Skin epidermis (tissue), 12 donors: ENCODE results near the gene SKAP1.
"Not testable (repeated sequence)": the region's sequence is repeated elsewhere in the genome, so short reads cannot be mapped to it uniquely, and the experiment has no call there.

ENCODE experiments used
- H3K27ac ChIP-seq, 21 experiments: fragments of 200-600 bp; sonication (generic) in 11 of 21; one replicate each; pipeline ENCODE4 v1.5.0; 2020; ENCODE audit warnings: mild to moderate bottlenecking in 3 of 21, inconsistent platforms in 2 of 21, moderate library complexity in 2 of 21
- H3K4me3 ChIP-seq, 7 experiments: fragments of 200-600 bp; sonication (generic) in 2 of 7; one replicate each; pipeline ENCODE4 v1.5.0; 2020; ENCODE audit warnings: inconsistent platforms in 2 of 7, mild to moderate bottlenecking in 2 of 7, moderate library complexity in 1 of 7

Gene SKAP1

DNA sequence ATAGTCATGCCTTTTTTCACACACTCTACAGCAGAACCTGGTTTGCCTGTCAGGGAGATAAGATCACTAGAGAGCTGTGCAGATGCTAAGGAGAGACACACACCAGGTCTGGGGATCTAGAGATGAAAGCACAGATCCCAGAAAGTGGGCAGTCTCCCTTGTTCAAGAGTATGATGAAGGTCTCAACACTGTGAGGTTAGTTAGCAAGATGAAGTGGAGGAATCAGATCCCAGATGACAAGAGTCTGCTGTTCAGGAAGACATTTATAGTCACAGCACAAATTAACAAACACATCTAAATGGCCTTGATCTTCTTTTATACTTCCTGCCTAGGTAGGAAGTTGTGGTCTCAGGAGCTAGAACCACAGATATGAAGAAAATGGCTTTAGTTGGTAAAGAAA lies 23.4 kb upstream of the SKAP1 start:
- Histone ChIP-seq H3K4me3 (no peak overlapping the region), H3K27ac (peak overlapping the region in 5 of 21 experiments; percentile 9 to 81 (median 55))

DNA sequence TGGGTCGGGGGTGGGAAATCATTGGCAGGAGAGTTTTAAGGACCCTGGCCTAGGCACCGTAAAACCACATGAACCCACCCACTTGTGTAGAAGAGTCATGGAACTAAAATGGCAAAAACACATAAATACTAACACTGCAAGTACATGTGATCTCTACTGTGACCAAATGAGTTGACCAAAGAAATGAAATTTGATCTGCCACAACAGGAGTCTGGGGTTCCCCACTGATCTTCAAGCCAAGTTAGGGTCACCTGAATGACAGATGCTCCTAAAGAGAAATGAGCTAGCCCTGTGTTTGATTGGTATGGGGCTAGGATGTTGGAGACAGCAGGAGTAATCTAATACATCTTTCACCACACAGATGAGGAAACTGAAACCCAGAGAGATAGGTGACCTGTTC lies 21.5 kb upstream of the SKAP1 start:
- H3K4me3 ChIP-seq, result no peak overlapping the region

DNA sequence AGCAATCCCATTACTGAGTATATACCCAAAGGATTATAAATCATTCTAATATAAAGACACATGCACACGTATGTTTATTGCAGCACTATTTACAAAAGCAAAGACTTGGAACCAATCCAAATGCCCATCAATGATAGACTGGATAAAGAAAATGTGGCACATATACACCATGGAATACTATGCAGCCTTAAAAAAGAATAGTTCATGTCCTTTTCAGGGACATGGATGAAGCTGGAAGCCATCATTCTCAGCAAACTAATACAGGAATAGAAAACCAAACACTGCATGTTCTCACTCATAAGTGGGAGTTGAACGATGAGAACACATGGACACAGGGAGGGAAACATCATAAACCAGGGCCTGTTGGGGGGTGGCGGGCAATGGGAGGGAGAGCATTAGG lies 19.3 kb upstream of the SKAP1 start:
- not testable (repeated sequence) for H3K4me3 ChIP-seq, H3K27ac ChIP-seq

More for the DNA sequence above, 21.5 kb upstream of the SKAP1 start:
- H3K27ac ChIP-seq, result no peak overlapping the region

DNA sequence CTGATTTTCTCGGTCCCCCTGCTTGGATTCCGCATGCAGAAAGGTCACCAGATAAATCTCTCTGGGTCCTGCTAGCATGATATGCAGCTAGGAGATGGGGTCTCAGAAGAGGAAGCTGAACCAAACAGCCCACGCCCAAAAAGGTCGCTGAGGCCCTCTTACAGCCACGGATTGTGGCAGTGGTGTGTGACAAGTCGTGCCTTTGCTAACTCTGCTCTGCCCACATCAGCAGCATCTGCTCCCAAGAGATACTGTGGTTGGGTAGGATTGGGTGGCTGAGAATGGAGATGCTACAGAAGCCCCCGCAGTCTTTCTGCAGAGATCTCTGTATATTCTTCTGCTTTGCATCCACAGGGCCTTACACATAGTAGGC lies 15.2 kb upstream of the SKAP1 start:
- H3K4me3 ChIP-seq, result no peak overlapping the region
- no peak overlapping the region for H3K27ac ChIP-seq

DNA sequence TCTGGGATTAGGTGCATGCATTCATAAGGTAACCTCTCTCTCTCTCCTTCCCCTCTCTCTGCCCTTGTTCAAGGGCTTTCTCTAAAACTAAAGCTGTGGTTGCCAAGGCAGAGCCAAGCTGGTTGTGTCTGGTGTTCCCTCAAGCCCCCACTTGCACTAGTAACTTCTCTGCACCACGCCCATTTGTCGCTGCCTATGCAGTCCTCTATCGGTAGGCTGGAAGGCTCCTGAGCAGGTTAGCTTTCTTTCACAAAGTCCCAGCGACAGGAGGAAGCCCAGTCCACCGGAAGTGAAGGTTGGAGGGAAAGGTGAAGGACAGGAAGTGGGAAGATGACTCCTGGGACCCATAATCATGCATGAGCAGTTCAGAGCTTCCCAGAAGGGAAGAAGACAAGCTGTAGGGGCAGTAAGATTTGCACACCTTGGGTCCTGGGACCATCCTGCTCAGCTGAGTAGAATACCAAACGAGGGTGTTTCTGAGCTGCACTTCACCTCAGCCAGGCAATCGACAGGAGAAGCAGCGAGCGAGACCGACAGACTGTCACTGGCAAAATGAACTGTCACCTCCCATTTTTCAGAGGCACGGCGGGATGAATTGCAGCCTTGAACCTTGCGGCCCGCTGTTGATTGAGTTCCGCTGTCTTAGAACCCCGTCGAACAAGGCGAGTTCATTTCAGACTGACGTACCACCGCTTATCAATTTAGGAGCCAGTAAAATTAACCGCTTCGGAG lies 14.7 kb upstream of the SKAP1 start:
- Histone ChIP-seq H3K4me3 (no peak overlapping the region), H3K27ac (peak overlapping the region in 2 of 21 experiments; percentile 33 to 56)

DNA sequence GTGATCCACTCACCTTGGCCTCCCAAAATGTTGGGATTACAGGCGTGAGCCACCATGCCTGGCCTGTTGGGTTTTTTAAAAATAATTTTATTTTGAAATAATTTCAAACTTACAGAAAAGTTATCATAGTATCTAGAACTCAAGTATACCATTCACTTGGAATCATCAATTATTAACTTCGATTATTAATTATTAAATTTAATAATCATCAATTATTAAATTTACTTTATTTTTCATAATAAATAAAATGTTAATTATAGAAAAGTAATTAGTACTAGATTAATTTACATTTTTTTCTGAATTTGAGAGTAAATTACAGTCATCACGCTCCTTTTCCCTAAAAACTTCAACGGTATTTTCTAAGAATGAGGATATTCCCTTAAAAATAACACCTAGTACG lies 13.7 kb upstream of the SKAP1 start:
- Histone ChIP-seq H3K4me3 (no peak overlapping the region), H3K27ac (no peak overlapping the region)

DNA sequence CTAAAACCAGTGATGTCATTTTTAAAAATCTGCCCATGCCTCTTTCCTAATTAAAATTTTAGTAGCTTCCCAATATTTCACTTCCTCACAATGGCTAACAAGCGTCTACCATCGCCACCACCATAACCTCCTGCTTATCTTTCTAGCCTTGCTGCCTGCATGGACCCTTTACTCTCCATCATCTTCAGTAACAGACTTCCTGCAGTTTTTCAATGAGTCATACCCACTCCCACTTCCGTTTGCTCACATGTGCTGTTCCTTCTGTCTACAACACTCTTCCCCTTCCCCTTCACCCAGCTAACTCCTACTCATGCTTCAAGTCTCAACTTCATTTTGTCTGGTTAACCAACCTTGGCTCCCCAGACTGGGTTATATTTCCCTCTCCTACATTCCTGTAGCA lies 12.8 kb upstream of the SKAP1 start:
- peak overlapping the region in 4 of 21 experiments; percentile 23 to 84 (median 68) for H3K27ac ChIP-seq
- no peak overlapping the region for H3K4me3 ChIP-seq

DNA sequence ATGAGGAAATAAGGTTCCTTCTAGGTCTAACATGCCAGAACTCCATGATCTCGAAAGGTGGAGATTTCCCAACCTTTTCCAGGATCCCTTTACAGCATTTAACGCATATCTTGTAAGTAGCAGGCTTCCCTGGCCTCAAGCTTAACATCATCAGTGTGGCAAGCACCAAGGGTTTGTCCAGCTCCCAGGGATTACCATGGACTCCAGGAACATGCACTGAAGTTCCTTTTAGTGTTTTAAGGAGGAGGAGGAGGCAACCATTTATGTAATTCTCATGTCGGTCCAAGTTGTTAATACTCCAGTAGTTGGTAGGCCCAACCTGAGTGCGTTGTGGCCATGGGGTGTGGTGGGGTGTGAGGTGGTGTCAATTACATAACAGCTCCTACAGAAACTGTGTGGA lies 11.8 kb upstream of the SKAP1 start:
- Histone ChIP-seq H3K27ac (peak overlapping the region in 8 of 21 experiments; percentile 3 to 84 (median 60)), H3K4me3 (no peak overlapping the region)

DNA sequence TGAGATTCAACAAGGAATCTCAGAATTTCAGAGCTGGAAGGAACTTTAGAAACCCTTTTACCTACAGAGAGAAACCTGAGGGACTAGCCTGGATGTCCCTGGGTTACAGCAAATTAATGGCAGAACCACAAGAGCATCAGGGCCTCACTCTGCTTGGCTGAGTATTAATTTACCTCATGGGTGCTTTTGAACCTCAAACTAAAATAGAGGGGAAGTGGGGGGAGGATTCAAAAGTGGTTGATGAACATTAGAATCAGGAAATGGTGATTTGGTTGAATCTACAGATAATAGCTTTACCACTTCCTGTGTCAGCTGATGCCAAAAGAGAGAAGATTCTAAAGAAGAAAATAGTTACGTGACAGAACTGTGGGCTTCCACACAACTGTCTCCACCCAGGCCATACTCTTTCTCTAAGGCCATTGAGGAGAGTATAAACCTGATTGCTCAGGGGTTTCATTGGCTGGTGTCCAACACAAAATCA lies 11.3 kb upstream of the SKAP1 start:
- Histone ChIP-seq H3K27ac (peak overlapping the region in 8 of 21 experiments; percentile 3 to 84 (median 74)), H3K4me3 (no peak overlapping the region)

DNA sequence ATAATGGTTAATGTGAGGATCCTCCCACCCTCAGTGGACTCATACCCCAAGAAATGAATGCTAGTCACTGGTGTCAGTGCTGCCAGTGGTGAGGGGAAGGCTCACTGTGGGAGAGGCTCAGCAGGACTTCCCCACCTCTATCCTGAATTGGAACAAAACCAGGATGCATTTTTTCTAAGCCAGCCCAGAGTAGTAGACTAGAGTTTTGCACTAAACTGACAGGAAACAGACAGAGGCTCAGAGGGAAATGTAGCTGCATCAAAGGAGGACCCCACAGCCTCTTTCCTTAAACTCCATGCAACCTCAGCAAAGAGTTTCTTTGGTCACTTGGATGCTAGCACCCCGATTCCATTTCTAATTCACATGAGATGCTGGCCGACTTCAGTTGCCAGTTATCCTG lies 10.7 kb upstream of the SKAP1 start:
- no peak overlapping the region for H3K4me3 ChIP-seq
- H3K27ac ChIP-seq, result peak overlapping the region in 9 of 21 experiments; percentile 1 to 81 (median 70)

DNA sequence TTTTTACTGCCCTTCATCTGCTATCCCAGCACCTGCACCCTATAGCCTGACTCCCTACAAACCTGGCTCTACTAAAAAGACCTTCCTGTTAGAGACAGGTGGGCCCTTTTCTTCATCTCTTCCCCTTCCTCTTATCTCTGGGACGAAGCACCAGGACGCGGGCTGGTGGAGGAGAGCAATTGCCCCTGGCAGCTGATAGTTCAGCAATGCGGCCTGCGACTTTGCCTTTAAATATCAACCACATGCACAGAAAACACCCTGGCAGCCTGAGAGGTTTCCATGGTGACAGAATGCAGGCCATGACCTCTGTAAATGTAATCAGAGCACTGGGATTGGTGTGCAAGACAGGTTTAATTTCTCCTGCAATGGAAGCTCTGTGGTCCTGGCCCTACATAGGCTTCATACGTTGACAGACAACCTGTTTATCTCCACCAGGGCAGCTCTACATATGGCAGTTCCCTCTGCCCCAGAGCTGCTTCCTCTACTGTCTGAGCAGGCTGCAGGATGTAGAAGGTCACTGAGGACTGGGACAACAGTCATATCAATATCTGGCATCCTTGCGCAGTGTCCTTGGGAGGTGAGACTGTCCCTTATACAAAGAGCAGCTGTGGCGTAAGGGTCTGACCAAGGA lies 10.0 kb upstream of the SKAP1 start:
- no peak overlapping the region for H3K4me3 ChIP-seq
- H3K27ac ChIP-seq, result peak overlapping the region in 8 of 21 experiments; percentile 27 to 81 (median 74)

DNA sequence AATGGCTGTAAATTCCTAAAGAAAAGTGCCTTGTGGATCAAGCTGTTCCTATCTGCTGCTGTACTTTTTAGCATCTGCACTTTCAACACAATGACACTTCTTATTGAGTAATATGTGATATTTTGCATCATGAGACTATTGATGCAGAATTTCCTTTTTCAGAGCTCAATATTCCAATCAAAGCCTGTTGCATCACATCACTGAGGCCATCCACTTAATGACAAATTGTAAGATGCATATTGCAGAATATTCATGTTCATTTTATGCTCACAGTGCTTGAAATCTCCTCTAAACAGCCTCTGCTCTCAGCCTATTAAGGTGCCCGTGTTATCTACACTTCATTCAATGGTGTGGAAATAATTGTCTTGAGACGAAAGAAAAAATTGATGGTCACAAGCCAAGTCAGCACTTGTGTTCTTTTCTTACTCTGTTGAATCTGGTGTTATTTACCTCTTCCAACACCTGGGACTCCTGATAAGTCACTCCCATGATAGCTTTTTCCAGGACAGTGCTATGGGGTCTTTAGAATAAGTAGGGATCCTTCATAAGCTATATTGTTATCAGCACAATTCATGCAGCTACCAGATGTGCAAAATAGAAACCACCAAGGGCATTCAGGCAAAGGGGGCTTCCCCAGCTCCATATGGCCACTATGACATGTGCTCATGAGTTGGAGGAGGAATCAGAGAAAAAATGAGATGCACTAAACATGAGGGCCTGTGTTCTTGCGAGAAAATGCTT lies 9.3 kb upstream of the SKAP1 start:
- H3K4me3 ChIP-seq, result no peak overlapping the region

DNA sequence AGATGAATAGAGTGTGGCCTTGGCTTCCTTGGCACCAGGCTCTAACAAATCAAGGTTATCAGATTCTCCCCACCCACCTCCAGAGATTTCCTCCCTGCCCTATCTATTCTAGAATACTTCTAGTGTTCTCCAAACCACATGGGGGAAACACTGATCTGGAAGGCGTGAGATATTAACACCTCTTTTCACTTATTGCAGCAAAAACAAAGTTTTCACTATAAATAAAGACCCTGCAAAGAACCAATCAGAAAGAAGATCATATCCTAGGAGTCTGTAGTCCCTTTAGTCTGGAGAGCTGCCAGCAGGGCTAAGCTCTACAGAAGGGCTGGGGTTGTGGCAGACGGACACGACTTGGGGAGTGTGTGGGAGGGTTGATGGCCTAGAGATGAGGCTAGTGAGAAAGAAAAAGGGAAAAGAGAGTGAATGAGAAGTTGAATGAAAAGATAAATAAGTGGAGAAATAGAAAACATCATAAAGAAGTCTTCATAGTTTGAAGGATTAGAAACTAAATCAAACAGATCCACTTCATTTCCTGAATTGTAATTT lies 8.6 kb upstream of the SKAP1 start:
- Histone ChIP-seq H3K27ac (peak overlapping the region in 2 of 21 experiments; percentile 78 to 81), H3K4me3 (no peak overlapping the region)

More for the DNA sequence above, 9.3 kb upstream of the SKAP1 start:
- peak overlapping the region in 7 of 21 experiments; percentile 27 to 81 (median 78) for H3K27ac ChIP-seq

DNA sequence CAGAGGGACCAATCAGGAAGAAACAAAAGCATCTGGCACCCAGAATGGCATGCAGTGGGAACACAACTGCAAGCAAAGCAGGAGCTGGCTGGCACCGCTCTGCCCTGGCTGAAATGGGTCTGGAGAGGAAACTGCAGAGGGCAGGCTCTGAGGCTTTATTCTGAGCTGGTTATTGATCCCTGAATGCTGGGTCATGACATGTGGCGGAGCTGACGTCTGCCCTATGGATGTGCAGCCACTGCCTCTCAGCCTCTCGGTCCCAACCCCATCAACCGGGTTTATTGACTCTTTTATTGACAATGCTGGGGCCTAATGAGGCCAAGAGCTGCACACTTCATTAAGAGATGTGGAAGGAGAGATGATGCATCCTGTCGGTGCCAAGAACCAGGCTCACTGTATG lies 3.9 kb upstream of the SKAP1 start:
- H3K27ac ChIP-seq, result no peak overlapping the region

DNA sequence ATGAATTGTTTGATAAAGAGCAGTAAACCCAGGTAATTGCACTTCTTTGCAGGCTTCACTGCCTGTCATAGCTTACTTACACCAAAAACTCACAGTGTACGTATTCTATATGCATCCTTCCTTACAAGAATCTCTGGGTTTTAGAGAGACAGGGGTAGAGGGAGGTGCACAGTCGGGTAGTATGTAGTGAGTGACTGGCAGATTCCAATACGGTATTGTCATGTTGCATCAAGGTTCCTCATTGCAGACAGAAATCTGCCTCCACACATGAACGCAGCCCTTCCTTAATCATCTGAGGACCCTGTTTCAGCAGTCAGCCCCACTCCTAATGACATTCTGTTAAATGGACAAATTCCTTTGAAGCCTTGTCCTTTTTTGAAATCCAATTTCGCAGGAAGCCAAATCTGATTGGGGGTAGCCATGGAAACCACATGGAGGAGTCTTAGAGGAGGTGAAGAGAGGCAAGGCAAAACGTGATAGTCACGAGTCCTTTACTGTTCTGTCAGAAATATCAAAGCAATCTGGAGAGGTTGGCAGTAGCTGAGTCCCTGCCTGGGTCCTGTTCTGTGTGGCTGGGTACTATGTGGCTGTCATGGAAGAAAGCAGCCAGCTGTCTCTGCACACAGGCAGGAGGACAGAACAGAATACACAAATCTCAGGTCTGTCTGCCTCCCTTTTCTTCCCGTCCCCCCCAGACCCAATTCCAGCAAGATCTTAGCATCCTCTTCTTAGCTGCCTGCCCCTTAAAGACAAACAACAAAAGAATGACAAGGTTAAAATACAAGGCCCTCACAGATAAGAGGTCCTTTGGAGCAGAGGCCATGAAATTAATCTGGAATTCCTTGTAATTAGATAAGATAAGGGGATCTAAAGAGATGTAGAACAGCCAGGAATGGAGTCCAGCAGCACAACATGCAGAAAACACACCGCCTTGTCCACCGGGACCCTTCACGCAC lies 3.1 kb upstream of the SKAP1 start:
- Histone ChIP-seq H3K4me3 (no peak overlapping the region), H3K27ac (no peak overlapping the region)

More for the DNA sequence above, 3.9 kb upstream of the SKAP1 start:
- H3K4me3 ChIP-seq, result no peak overlapping the region

DNA sequence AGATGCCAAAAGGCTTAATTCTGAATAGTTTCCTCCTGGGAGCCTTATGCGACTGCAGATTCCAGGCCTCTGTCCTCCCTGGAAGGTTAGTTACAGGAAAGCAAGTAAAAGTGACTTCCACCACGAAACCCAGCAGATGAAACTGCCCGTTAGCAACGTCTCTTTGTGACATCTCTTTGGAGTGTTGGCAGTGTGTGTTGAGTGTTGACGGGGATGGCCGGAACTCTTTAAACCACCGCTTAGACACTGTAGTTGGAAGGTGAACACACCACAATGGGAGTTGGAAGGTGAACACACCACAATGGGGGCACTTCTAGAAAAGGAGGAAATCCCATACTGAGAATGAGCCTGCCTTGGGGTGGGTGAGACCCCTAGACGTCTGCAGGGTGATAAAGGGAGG lies 858 bp downstream of the SKAP1 start:
- peak overlapping the region; percentile 11 to 41 (median 32) for H3K4me3 ChIP-seq

DNA sequence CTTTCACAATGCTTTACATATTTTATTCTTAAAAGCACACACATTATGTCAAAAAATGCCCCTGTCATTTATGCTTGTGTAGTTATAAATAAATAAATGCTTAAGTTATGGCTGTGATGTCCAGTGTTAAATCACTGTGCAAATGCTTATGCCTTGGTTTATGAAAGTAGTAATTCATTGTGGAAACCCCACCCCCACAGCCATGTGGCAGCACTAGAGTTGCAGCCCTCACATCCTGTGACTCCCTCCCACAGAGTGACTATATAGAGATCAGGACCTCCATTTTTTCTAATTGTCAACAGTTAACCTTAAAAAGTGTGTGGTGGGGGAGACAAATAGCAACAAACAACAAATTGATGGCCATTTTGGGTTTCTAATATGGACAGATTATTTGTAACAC lies 2.4 kb downstream of the SKAP1 start:
- Histone ChIP-seq H3K27ac (peak overlapping the region in 1 of 21 experiments; percentile 92), H3K4me3 (peak overlapping the region in 1 of 7 experiments; percentile 9)

More for the DNA sequence above, 858 bp downstream of the SKAP1 start:
- peak overlapping the region in 15 of 21 experiments; percentile 20 to 93 (median 75) for H3K27ac ChIP-seq

DNA sequence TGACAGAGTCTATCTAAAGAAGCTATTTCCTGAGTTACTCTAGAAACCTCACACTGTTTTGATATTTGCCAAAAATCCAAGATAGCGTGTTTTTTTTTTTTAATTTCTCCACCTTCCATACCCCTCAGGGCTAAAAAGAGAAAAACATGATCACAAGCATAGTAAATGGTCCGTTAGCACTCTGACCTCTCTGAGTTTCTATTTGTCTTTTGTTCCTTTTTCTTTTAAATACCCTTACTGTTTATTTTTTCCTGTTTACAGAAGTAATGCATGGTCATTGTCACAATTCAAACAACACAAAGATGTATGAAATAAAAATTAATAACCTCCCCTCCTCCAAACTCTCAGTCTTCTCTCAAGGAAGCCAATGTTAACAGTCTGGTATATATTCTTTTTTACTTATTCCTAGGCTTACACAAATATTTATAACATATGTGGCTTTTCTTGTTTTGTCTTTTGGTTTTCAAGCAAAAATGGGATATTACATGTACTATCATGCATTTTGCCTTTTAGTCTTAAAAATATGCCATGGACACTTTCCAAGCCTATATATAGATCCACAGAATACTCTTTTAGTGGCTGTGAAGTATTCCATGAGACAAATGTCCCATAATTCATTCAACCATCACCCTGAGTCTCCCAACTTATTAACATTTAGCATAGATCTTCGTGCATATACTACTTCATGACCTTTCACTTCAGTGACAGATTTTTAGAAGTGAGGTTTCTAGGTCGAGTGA lies 3.1 kb downstream of the SKAP1 start:
- Histone ChIP-seq H3K27ac (no peak overlapping the region), H3K4me3 (no peak overlapping the region)
